Uterus (tissue), 2 donors: ENCODE results near the gene STAG1.

Experiments used
- POLR2A ChIP-seq, 2 donors: fragments of 450-650 bp; IDR thresholded peaks; one replicate each; pipeline ENCODE4 v1.6.1; 2016; ENCODE audit warnings: antibody characterized with exemption in 2 of 2, mild to moderate bottlenecking in 1 of 2, moderate library complexity in 1 of 2
- TF ChIP-seq, protein P1 (sequence below), 4 experiments: fragments of 200-600 bp in 2 of 4; fragments of 450-650 bp in 2 of 4; sonication (generic) in 2 of 4; IDR thresholded peaks; one replicate each; pipeline ENCODE4 v1.5.1; 2016 to 2019; ENCODE audit warnings: antibody characterized with exemption in 4 of 4, mild to moderate bottlenecking in 2 of 4, moderate library complexity in 1 of 4

GRCh38 chr3:136752172-136752421 is at the start of gene STAG1:
- TF ChIP-seq, protein P1, sequence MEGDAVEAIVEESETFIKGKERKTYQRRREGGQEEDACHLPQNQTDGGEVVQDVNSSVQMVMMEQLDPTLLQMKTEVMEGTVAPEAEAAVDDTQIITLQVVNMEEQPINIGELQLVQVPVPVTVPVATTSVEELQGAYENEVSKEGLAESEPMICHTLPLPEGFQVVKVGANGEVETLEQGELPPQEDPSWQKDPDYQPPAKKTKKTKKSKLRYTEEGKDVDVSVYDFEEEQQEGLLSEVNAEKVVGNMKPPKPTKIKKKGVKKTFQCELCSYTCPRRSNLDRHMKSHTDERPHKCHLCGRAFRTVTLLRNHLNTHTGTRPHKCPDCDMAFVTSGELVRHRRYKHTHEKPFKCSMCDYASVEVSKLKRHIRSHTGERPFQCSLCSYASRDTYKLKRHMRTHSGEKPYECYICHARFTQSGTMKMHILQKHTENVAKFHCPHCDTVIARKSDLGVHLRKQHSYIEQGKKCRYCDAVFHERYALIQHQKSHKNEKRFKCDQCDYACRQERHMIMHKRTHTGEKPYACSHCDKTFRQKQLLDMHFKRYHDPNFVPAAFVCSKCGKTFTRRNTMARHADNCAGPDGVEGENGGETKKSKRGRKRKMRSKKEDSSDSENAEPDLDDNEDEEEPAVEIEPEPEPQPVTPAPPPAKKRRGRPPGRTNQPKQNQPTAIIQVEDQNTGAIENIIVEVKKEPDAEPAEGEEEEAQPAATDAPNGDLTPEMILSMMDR (IDR thresholded peaks at IDR 0.05): peak in 3 of 4 experiments; percentile 95 to 99 (median 98)
- no peak for TF ChIP-seq POLR2A (IDR thresholded peaks at IDR 0.05)
